Keratinocyte (primary cell): ENCODE results near the gene CT47A7. TPM values are rescaled to one million over a fixed set of nuclear protein-coding genes. Genes with fewer than 3 reads are reported as not detected.

Experiments
- polyA plus RNA-seq, 5 experiments: library from polyadenylated mRNA; depleted of rRNA in 3 of 5; stranded (reverse) in 3 of 5; stranded (forward) in 1 of 5; unstranded in 1 of 5; fragments of >200 nt; gene quantifications; 1 replicate in 1 of 5; 2 replicates in 3 of 5; 3 replicates in 1 of 5; pipeline versions ENCODE4 v1.2.1 to v1.2.3, GENCODE V29; 2011 to 2012; ENCODE audit warnings: missing spikeins in 2 of 5, low read depth in 1 of 5, low replicate concordance in 1 of 5
- small RNA-seq, 3 experiments: library from RNA; depleted of rRNA; stranded (forward); fragments of <200 nt; gene quantifications; one replicate each; pipeline ENCODE3, GENCODE V24; 2012; ENCODE audit warnings: low read depth in 3 of 3, low replicate concordance in 1 of 3; ENCODE audit not compliant: insufficient read length in 3 of 3

CT47A7 gene
- polyA plus RNA-seq, 1 donor (not counting 4 experiments of a cell fraction or from before 2014, with no cell fraction given): not detected

Small RNA genes lying within 50 kb of the gene (small RNA-seq; reads per million reads assigned to genes)
- gene AL670379.1 (0 reads per million in 3 experiments), gene AL670379.10 (0 reads per million in 3 experiments), gene AL670379.11 (0 reads per million in 3 experiments), gene AL670379.12 (0 reads per million in 3 experiments), gene AL670379.2 (0 reads per million in 3 experiments), gene AL670379.3 (0 reads per million in 3 experiments), gene AL670379.4 (0 reads per million in 3 experiments), gene AL670379.5 (0 reads per million in 3 experiments), gene AL670379.6 (0 reads per million in 3 experiments), gene AL670379.7 (0 reads per million in 3 experiments), gene AL670379.8 (0 reads per million in 3 experiments), gene AL670379.9 (0 reads per million in 3 experiments)

Other genes with a start within 250 kb of the CT47A7 start
- not detected in 3 replicates for gene CT47B1, start 80.7 kb downstream of the CT47A7 start, polyA plus RNA-seq
- not detected in 3 replicates for gene CT47A11, start 19.4 kb downstream of the CT47A7 start, polyA plus RNA-seq
- gene CT47A10, start 14.6 kb downstream of the CT47A7 start, polyA plus RNA-seq: not detected in 3 replicates
- gene CT47A9, start 9.7 kb downstream of the CT47A7 start, polyA plus RNA-seq: not detected in 3 replicates
- gene CT47A8, start 4.9 kb downstream of the CT47A7 start, polyA plus RNA-seq: not detected in 3 replicates
- not detected in 3 replicates for gene CT47A6, start 4.9 kb upstream of the CT47A7 start, polyA plus RNA-seq
- gene CT47A5, start 9.7 kb upstream of the CT47A7 start, polyA plus RNA-seq: not detected in 3 replicates
- gene CT47A4, start 14.6 kb upstream of the CT47A7 start, polyA plus RNA-seq: not detected in 3 replicates
- not detected in 3 replicates for gene CT47A3, start 19.5 kb upstream of the CT47A7 start, polyA plus RNA-seq
- gene CT47A2, start 24.3 kb upstream of the CT47A7 start, polyA plus RNA-seq: not detected in 3 replicates
- gene CT47A1, start 29.2 kb upstream of the CT47A7 start, polyA plus RNA-seq: not detected in 3 replicates
- 0.45 to 1.5 TPM (median 1.1 TPM) in 3 replicates for gene GLUD2, start 91.0 kb upstream of the CT47A7 start, polyA plus RNA-seq